GM18868 (cell line): ENCODE data around the gene METRN.
"Not testable (repeated sequence)": the region's sequence is repeated elsewhere in the genome, so short reads cannot be mapped to it uniquely, and the experiment has no call there.

Experiments used
- ATAC-seq: cut with Tn5 transposase; IDR thresholded peaks from one replicate; pipeline ENCODE4 v1.9.1; 2021; ENCODE audit warnings: mild to moderate bottlenecking, moderate library complexity; ENCODE audit not compliant: unreplicated experiment

Gene METRN

GRCh38 chr16:689175-689897 is 25.6 kb upstream of the METRN start:
- no peak for ATAC-seq

GRCh38 chr16:691242-691641 is 23.7 kb upstream of the METRN start:
- not testable (repeated sequence) for ATAC-seq

GRCh38 chr16:692356-693108 is 22.4 kb upstream of the METRN start:
- ATAC-seq, result no peak

- ATAC-seq, result no peak
Observed at GRCh38 chr16:693364-693763, 21.6 kb upstream of the METRN start.

GRCh38 chr16:693766-694165 is 21.2 kb upstream of the METRN start:
- ATAC-seq, result no peak

- no peak for ATAC-seq
Observed at GRCh38 chr16:694187-694862, 20.6 kb upstream of the METRN start.

- no peak for ATAC-seq
Observed at GRCh38 chr16:694863-695354, 20.0 kb upstream of the METRN start.

GRCh38 chr16:695355-696089 is 19.4 kb upstream of the METRN start:
- no peak for ATAC-seq

- no peak for ATAC-seq
Observed at GRCh38 chr16:698911-699671, 15.8 kb upstream of the METRN start.

- no peak for ATAC-seq
Observed at GRCh38 chr16:700684-701584, 14.0 kb upstream of the METRN start.

GRCh38 chr16:702341-702740 is 12.6 kb upstream of the METRN start:
- no peak for ATAC-seq

GRCh38 chr16:703406-703805 is 11.5 kb upstream of the METRN start:
- no peak for ATAC-seq

- ATAC-seq, result no peak
Observed at GRCh38 chr16:704047-704446, 10.9 kb upstream of the METRN start.

- ATAC-seq, result no peak
Observed at GRCh38 chr16:704552-705380, 10.2 kb upstream of the METRN start.

- ATAC-seq, result no peak
Observed at GRCh38 chr16:705431-706188, 9.3 kb upstream of the METRN start, which contains the start of gene FBXL16. FBXL16 (minus strand) TSS chr16:705801; CDS start chr16:697405, 8,396 bp downstream.

- no peak for ATAC-seq
Observed at GRCh38 chr16:706189-707061, 8.5 kb upstream of the METRN start.
